WTC11 (cell line): Measurements from ENCODE around the gene CD300LD.

Experiments
- ATF3 ChIP-seq: sonication (generic); formaldehyde crosslinking; conservative IDR thresholded peaks from 2 replicates; pipeline ENCODE4 v1.8.1; 2022; ENCODE audit warnings: mild to moderate bottlenecking, missing genetic modification reagents
- CTCF ChIP-seq: fragments of 200-600 bp; IDR thresholded peaks from 2 replicates; pipeline ENCODE4 v1.8.0; 2022; ENCODE audit warnings: antibody characterized with exemption
- MAX ChIP-seq: sonication (generic); formaldehyde crosslinking; IDR thresholded peaks from 2 replicates; pipeline ENCODE4 v1.8.0; 2022; ENCODE audit warnings: mild to moderate bottlenecking, missing genetic modification reagents
- SP1 ChIP-seq: sonication (generic); formaldehyde crosslinking; conservative IDR thresholded peaks from 2 replicates; pipeline ENCODE4 v1.8.1; 2022; ENCODE audit warnings: missing genetic modification reagents

GRCh38 chr17:74616696-74617095 lies 24.6 kb upstream of the CD300LD start:
- TF ChIP-seq CTCF: no peak
- no peak for TF ChIP-seq MAX (CRISPR knock-in tag)
- no peak for TF ChIP-seq SP1 (CRISPR knock-in tag)
- no peak for TF ChIP-seq ATF3 (CRISPR knock-in tag)
